Measurements from ENCODE around the gene NDFIP1. TPM values are rescaled to one million over a fixed set of nuclear protein-coding genes. Genes with fewer than 3 reads are reported as not detected.

NDFIP1 gene
- total and polyA plus RNA-seq, 2 of the 13 experiments (the other 11 are each of a cell fraction or from before 2014, with no cell fraction given): 12.4 to 15.7 TPM

GRCh38 chr5:142115937-142116614 is 7.5 kb downstream of the NDFIP1 start:
- Histone ChIP-seq H3K27ac (ENCODE audit: extremely low read length, insufficient read depth, low read length) (no peak overlapping the region), H3K4me2 (ENCODE audit: low read depth, low read length) (no peak overlapping the region), H3K27me3 (ENCODE audit: control insufficient read depth in 1 of 2, insufficient read depth in 2 of 2, low read length in 2 of 2) (no peaks in the 10 kb centered on the region; a peak in 1 of 5 replicates), H4K20me1 (ENCODE audit: insufficient read depth, low read length) (peaks cover 7% of the 10 kb centered on the region; the same call in 1 of the 2 replicates), H3K36me3 (replicated peaks in 1 of 2; ENCODE audit: control insufficient read depth in 1 of 2, insufficient read depth in 2 of 2, low read length in 2 of 2) (0 out of 5 replicates have a peak, but pooled peaks cover 0 to 5% of the 10 kb centered on the region in 2 experiments), H3K9ac (ENCODE audit: insufficient read depth, low read depth, low read length) (no peak overlapping the region), H3K4me3 (replicated peaks in 1 of 3; ENCODE audit: insufficient read depth in 1 of 3, low read depth in 2 of 3, low read length in 3 of 3) (no peak overlapping the region), H2AFZ (ENCODE audit: low read length) (no peak overlapping the region), H3K79me2 (ENCODE audit: insufficient read depth, low read length) (peaks cover 39% of the 10 kb centered on the region), H3K4me1 (ENCODE audit: insufficient read depth, low read length) (peaks cover 4% of the 10 kb centered on the region), H3K9me3 (ENCODE audit: low read length) (no peaks in the 10 kb centered on the region)
- no peak for TF ChIP-seq ZNF235 (CRISPR knock-in tag; IDR thresholded peaks at IDR 0.05; ENCODE audit: borderline replicate concordance)
- no peak for TF ChIP-seq REL (CRISPR knock-in tag; conservative IDR thresholded peaks at IDR 0.05)
- TF ChIP-seq DR1 (CRISPR knock-in tag; IDR thresholded peaks at IDR 0.05): no peak
- WGBS (ENCODE audit: low lambda C conversion rate): 97% methylated on average over 4 of the region's 4 CpGs
- no TSS peak for BruUV-seq (replicated peaks)
- no peak for ATAC-seq
- FAIRE-seq: no peak
- intact Hi-C loops (cut with micrococcal nuclease; ENCODE audit: unreplicated experiment) (no loop called here), in situ Hi-C loops (cut with HindIII; ENCODE audit: extremely low pct_ligation_motif_present, low pct_unique_long_range_greater_than_20kb) (no loop called here)
- DNase-seq (ENCODE audit: low spot score): no peak
- ChIA-PET POLR2A (no interaction called here), CTCF (ENCODE audit: low intra/inter-chr PET ratio, low total read pairs) (no interaction called here)

- H3K79me2 ChIP-seq (ENCODE audit: insufficient read depth, low read length): peaks cover 32% of the 10 kb centered on the region
- no peak for FAIRE-seq
- no peak overlapping the region for H3K4me3 ChIP-seq (replicated peaks in 1 of 3; ENCODE audit: insufficient read depth in 1 of 3, low read depth in 2 of 3, low read length in 3 of 3)
- H3K27me3 ChIP-seq (ENCODE audit: control insufficient read depth in 1 of 2, insufficient read depth in 2 of 2, low read length in 2 of 2): no peaks in the 10 kb centered on the region; a peak in 1 of 5 replicates
- no peak for DNase-seq (ENCODE audit: low spot score)
- no TSS peak for BruUV-seq (replicated peaks)
- in situ Hi-C loops (cut with HindIII; ENCODE audit: extremely low pct_ligation_motif_present, low pct_unique_long_range_greater_than_20kb): no loop called here
- no peak overlapping the region for H2AFZ ChIP-seq (ENCODE audit: low read length)
- peaks cover 0 to 13% of the 10 kb centered on the region in 2 experiments; a peak in 1 of 5 replicates for H3K36me3 ChIP-seq (replicated peaks in 1 of 2; ENCODE audit: control insufficient read depth in 1 of 2, insufficient read depth in 2 of 2, low read length in 2 of 2)
- CTCF ChIA-PET (ENCODE audit: low intra/inter-chr PET ratio, low total read pairs): no interaction called here
- no peak overlapping the region for H3K9ac ChIP-seq (ENCODE audit: insufficient read depth, low read depth, low read length)
- intact Hi-C loops (cut with micrococcal nuclease; ENCODE audit: unreplicated experiment): no loop called here
- 97% methylated on average over 5 of the region's 5 CpGs for WGBS (ENCODE audit: low lambda C conversion rate)
- POLR2A ChIA-PET: no interaction called here
- no peaks in the 10 kb centered on the region for H3K4me1 ChIP-seq (ENCODE audit: insufficient read depth, low read length)
- no peak overlapping the region for H3K4me2 ChIP-seq (ENCODE audit: low read depth, low read length)
- H3K27ac ChIP-seq (ENCODE audit: extremely low read length, insufficient read depth, low read length): no peak overlapping the region
- no peak for ATAC-seq
- peaks cover 7% of the 10 kb centered on the region; the same call in 1 of the 2 replicates for H4K20me1 ChIP-seq (ENCODE audit: insufficient read depth, low read length)
- no peaks in the 10 kb centered on the region for H3K9me3 ChIP-seq (ENCODE audit: low read length)
- TF ChIP-seq ZNF776 (CRISPR knock-in tag; IDR thresholded peaks at IDR 0.05) (no peak), ZSCAN5A (CRISPR knock-in tag; IDR thresholded peaks at IDR 0.05; ENCODE audit: borderline replicate concordance) (no peak), ZNF784 (CRISPR knock-in tag; IDR thresholded peaks at IDR 0.05; ENCODE audit: borderline replicate concordance) (no peak), MAZ (IDR thresholded peaks at IDR 0.05; ENCODE audit: borderline replicate concordance, low read depth, low read length) (no peak), MAZ (CRISPR knock-in tag; IDR thresholded peaks at IDR 0.05; ENCODE audit: low read depth) (no peak), KAT2B (IDR thresholded peaks at IDR 0.05; ENCODE audit: borderline replicate concordance, low read depth, low read length) (no peak), SATB2 (CRISPR knock-in tag; IDR thresholded peaks at IDR 0.05) (no peak)
These were observed 9.1 kb downstream of the NDFIP1 start for GRCh38 chr5:142117579-142118151.
